Left lung (tissue), 10 donors: ENCODE measurements around the gene PLPP7. TPM values are rescaled to one million over a fixed set of nuclear protein-coding genes. Genes with fewer than 3 reads are reported as not detected.

Experiments used
- ATAC-seq: fragments of 200-7000 bp; cut with Tn5 transposase; one replicate; pipeline ENCODE4 v1.9.1; 2020; ENCODE audit warnings: moderate library complexity
- DNase-seq, 4 donors: peaks; one replicate each; pipeline ENCODE4 v3.0.0-alpha.2; 2013 to 2020
- H3K27ac ChIP-seq, 2 donors: fragments of 200-600 bp; sonication (generic) in 1 of 2; one replicate each; pipeline versions ENCODE4 v1.5.0 to v1.8.0; 2020 to 2021
- H3K27me3 ChIP-seq, 2 donors: fragments of 200-600 bp; sonication (generic) in 1 of 2; one replicate each; pipeline versions ENCODE4 v1.5.0 to v1.8.0; 2020 to 2021
- H3K36me3 ChIP-seq, 2 donors: fragments of 200-600 bp; sonication (generic) in 1 of 2; one replicate each; pipeline versions ENCODE4 v1.5.0 to v1.8.0; 2020 to 2021
- H3K4me1 ChIP-seq, 2 donors: fragments of 200-600 bp; one replicate each; pipeline ENCODE4 v1.8.0; 2021
- H3K4me3 ChIP-seq, 2 donors: fragments of 200-600 bp; sonication (generic) in 1 of 2; one replicate each; pipeline versions ENCODE4 v1.5.0 to v1.8.0; 2020 to 2021; ENCODE audit warnings: mild to moderate bottlenecking in 1 of 2
- H3K9me3 ChIP-seq, 2 donors: fragments of 200-600 bp; sonication (generic) in 1 of 2; one replicate each; pipeline versions ENCODE4 v1.5.0 to v1.8.0; 2020 to 2021
- intact Hi-C, 2 donors: fragments of 100-400 bp; cut with DNase I; formaldehyde crosslinking; loops; one replicate each; pipeline versions ENCODE4 v1.11.2 to v1.14.2; 2022
- polyA plus RNA-seq, 6 donors: library from polyadenylated mRNA; unstranded; fragments of 120-200 nt; gene quantifications; one replicate each; pipeline ENCODE4 v1.2.1, GENCODE V29; 2013; ENCODE audit not compliant: insufficient read length in 6 of 6
- total RNA-seq, 2 donors: library from RNA; stranded (reverse); fragmentation: NEBNext Ultra II Directional; extraction: Animal tissue kit (Norgen Biotek cat#: 25700); gene quantifications; one replicate each; pipeline ENCODE4 v1.2.1, GENCODE V29; 2021
- TF ChIP-seq, protein P1 (sequence below), 2 donors: fragments of 200-600 bp; sonication (generic) in 1 of 2; IDR thresholded peaks; one replicate each; pipeline versions ENCODE4 v1.5.0 to v1.8.0; 2021; ENCODE audit warnings: antibody characterized with exemption in 2 of 2
- donor health status: DM: no; HTN: yes; CAD: no.
- donor health status: DM: no; HTN: no; CAD: no.

PLPP7 gene
- total and polyA plus RNA-seq, 8 donors = 1.1 to 2.3 (median 1.4) TPM

DNA sequence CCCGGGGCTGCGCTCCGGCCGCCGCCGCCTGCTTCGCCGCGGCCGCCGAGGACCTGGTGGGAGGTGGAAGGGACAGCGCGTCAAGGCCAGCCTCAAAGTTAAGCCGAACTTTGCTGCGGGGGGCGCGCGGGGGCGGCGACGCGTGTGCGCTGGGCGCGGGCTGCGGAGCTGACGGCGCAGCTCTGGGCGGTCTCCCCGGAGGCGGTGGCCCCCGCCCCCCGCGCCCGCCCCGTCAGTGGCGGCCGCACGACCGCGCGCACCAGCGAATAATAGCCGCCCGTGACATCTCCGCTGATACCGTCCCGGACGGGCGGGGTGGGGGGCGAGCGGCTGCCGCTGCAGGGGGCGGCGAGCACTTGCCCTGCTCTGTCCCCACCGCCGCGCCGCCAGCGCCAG is 12.6 kb upstream of the PLPP7 start:
- ATAC-seq = no peak
- intact Hi-C loops = no loop called here
- peak overlapping the region; percentile 83 to 87 for H3K27ac ChIP-seq
- peak overlapping the region; percentile 55 to 87 for H3K4me3 ChIP-seq
- peaks cover 0 to 44% of the 10 kb centered on the region in 2 donors for H3K4me1 ChIP-seq
- no peaks in the 10 kb centered on the region for H3K36me3 ChIP-seq
- DNase-seq = no peak
- H3K27me3 ChIP-seq = peaks cover 8 to 38% of the 10 kb centered on the region in 2 donors
- H3K9me3 ChIP-seq = no peaks in the 10 kb centered on the region
- TF ChIP-seq, protein P1, sequence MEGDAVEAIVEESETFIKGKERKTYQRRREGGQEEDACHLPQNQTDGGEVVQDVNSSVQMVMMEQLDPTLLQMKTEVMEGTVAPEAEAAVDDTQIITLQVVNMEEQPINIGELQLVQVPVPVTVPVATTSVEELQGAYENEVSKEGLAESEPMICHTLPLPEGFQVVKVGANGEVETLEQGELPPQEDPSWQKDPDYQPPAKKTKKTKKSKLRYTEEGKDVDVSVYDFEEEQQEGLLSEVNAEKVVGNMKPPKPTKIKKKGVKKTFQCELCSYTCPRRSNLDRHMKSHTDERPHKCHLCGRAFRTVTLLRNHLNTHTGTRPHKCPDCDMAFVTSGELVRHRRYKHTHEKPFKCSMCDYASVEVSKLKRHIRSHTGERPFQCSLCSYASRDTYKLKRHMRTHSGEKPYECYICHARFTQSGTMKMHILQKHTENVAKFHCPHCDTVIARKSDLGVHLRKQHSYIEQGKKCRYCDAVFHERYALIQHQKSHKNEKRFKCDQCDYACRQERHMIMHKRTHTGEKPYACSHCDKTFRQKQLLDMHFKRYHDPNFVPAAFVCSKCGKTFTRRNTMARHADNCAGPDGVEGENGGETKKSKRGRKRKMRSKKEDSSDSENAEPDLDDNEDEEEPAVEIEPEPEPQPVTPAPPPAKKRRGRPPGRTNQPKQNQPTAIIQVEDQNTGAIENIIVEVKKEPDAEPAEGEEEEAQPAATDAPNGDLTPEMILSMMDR (IDR thresholded peaks at IDR 0.05) = no peak

DNA sequence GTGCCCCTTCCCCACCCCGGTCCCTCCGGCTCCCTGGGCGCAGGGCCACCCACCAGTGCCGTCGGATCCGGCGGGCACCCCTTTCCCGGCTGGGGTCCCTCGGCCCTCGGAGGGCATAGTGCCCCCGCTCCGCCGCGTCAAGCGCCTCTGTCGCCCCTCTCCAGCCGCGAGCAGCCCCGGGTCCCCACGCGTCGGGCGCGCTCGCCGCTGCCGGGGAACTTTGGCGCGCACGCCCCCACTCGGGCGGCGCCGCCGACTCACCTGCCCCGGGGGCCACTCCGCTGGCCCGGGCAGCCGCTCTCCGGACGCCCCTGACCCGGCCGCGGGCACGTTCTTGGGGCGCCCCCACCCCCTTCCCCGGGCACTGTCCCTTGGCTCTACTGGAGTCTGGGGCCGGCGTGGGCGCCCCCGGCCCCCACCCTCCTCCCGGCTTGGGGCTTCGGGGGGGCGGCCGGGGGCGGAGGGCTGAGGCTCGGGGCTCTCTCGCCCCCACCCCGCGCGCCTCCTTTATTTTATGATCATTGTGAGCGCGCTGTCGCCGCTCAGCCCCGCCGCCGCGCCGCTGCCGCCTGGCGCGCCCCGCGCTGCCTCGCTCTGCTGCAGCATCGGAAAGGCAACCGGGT is 12.1 kb upstream of the PLPP7 start:
- no peaks in the 10 kb centered on the region for H3K9me3 ChIP-seq
- no peaks in the 10 kb centered on the region for H3K36me3 ChIP-seq
- peaks cover 8 to 44% of the 10 kb centered on the region in 2 donors for H3K27me3 ChIP-seq
- intact Hi-C loops = no loop called here
- ATAC-seq = no peak
- H3K27ac ChIP-seq = peak overlapping the region; percentile 83 to 87
- TF ChIP-seq, protein P1 (IDR thresholded peaks at IDR 0.05) = no peak
- H3K4me3 ChIP-seq = peak overlapping the region; percentile 55 to 87
- DNase-seq = peak in 1 of 4 donors; percentile 85
- H3K4me1 ChIP-seq = peaks cover 0 to 40% of the 10 kb centered on the region in 2 donors

DNA sequence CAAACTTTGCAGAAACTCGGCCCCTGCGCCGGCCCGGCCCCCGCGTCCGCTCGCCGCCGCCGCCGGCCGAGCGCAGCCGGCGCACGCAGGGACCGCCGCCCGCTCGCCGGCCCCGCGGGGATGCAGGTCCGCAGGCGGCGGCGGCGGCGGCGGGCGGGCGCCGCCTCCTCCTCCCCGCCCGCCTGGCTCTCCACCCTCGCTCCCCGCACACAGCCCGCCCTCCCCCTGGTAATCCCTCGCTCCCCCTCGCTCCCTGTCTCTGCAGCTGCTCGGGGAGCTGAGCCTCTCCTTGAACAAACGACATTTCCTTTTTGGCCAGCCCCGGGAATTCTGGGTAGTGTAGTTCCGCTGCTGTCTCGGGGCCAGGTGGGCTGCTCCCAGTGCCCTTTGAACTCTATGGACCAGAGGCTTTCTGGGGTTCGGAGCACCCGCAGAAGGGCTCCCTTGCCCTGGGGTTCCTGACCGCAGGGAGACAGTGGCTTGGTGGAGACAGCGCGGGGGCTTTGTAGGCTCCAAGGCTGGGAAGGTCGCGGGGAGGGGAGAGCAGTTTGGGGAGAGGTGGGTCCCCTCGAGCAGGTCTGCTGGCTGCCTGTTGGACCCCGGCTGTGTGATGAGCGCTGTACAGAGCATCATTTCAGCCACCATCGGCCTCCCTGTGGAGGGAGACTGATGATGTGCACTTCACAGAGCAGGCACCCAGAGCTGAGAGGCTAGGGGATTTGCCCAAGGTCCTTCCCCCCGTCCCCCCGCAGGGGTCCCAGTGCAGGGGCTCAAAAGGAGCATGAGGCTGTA is 11.4 kb upstream of the PLPP7 start:
- Histone ChIP-seq H3K27ac (peak overlapping the region in 1 of 2 donors; percentile 87), H3K4me3 (peak overlapping the region; percentile 55 to 87), H3K27me3 (peaks cover 9 to 51% of the 10 kb centered on the region in 2 donors), H3K36me3 (no peaks in the 10 kb centered on the region), H3K9me3 (no peaks in the 10 kb centered on the region), H3K4me1 (peaks cover 0 to 37% of the 10 kb centered on the region in 2 donors)
- DNase-seq = peak; percentile 63 to 89 (median 88)
- peak; percentile 80 for ATAC-seq
- TF ChIP-seq, protein P1 (IDR thresholded peaks at IDR 0.05) = no peak
- intact Hi-C loops = no loop called here

DNA sequence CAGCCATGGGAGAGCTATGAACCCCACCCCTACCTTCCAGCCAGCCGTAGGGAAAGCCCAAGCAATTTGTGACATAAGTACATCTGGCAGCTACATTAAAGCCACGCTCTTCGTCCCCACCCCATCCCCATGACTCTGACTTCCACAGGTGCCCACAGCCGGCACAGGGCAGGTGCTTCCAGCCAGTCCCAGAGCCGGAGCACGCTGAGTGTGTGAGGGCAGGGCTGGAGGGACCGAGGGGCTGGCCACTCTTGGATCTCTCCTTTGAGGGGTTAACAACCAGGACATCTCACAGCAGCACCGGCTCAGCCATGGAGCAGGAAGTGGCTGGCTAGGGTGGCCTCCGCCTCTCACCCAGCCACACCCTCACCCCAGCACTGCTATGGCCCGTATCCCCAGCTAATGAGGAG is 10.8 kb upstream of the PLPP7 start:
- Histone ChIP-seq H3K9me3 (no peaks in the 10 kb centered on the region), H3K4me1 (peaks cover 0 to 31% of the 10 kb centered on the region in 2 donors), H3K36me3 (no peaks in the 10 kb centered on the region), H3K27ac (no peak overlapping the region), H3K4me3 (no peak overlapping the region), H3K27me3 (peaks cover 12 to 57% of the 10 kb centered on the region in 2 donors)
- intact Hi-C loops = no loop called here
- TF ChIP-seq, protein P1 (IDR thresholded peaks at IDR 0.05) = no peak
- DNase-seq (no peak), ATAC-seq (no peak)

DNA sequence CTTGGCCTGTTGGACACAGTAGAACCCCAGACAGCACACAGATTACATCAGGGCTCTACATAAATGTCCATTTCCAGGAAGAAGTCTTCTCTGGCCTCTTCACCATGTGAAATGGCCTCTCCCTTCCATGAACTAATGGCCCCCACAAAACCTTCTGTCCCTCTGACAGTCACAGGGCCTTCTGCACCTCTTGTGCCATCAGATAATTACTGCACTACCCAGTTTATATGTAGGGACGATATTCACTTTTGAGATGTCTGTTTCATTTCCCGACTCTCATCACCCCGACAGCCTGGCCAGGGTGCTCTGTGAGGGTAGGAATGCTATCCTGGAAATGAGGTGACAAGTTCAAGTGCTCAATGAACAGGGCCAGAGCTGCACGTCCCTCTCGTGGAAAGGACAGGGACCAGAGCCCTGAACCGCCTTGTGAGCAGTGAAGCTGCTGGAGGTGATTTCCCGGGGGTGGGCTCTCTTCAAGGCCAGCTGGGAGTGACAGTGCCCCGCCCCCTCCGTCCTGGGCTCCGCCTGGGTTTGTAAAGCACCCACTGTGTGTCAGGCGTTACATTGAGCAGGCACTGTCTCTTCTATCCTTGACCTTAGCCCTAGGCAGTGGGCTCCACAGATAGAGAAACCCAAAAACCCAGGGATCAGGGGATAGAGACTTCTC is 10.2 kb upstream of the PLPP7 start:
- no peaks in the 10 kb centered on the region for H3K9me3 ChIP-seq
- H3K4me1 ChIP-seq = peaks cover 0 to 25% of the 10 kb centered on the region in 2 donors
- TF ChIP-seq, protein P1 (IDR thresholded peaks at IDR 0.05) = no peak
- H3K27me3 ChIP-seq = peaks cover 12 to 57% of the 10 kb centered on the region in 2 donors
- ATAC-seq (no peak), DNase-seq (no peak)
- H3K36me3 ChIP-seq = no peaks in the 10 kb centered on the region
- no peak overlapping the region for H3K4me3 ChIP-seq
- intact Hi-C loops = no loop called here
- H3K27ac ChIP-seq = no peak overlapping the region
